PC-3 (cell line): Measurements from ENCODE around the gene DSP. TPM values are rescaled to one million over a fixed set of nuclear protein-coding genes. Genes with fewer than 3 reads are reported as not detected.

Experiments
- ATAC-seq: fragments of 200-7000 bp; cut with Tn5 transposase; 2 replicates; pipeline ENCODE4 v1.9.1; 2020; ENCODE audit warnings: mild to moderate bottlenecking, moderate library complexity
- BruUV-seq: library from RNA; stranded (reverse); fragments of 400-500 nt; replicated peaks from 2 replicates; lab custom pipeline; 2021; lab: Mats Ljungman, UMichigan
- CTCF ChIA-PET: fragments of 300-600 bp; sonication (Branson Sonifier 250); formaldehyde crosslinking; loops from one replicate; lab custom pipeline; 2022; ENCODE audit warnings: antibody characterized with exemption; lab: Charles Lee
- POLR2A ChIA-PET: fragments of 300-600 bp; sonication (Branson Sonifier 250); formaldehyde crosslinking; loops from one replicate; lab custom pipeline; 2022; ENCODE audit warnings: antibody characterized with exemption; ENCODE audit not compliant: unreplicated experiment; lab: Charles Lee
- DNase-seq: peaks from one replicate; pipeline ENCODE4 v3.0.0-alpha.2; 2015
- H2AFZ ChIP-seq: fragments of 300-600 bp; sonication (generic); 2 replicates; pipeline ENCODE4 v1.6.0; 2016; ENCODE audit warnings: antibody characterized with exemption, low read length
- H3F3A ChIP-seq: fragments of 300-600 bp; sonication (generic); one replicate; pipeline ENCODE4 v1.6.0; 2017; ENCODE audit warnings: antibody characterized with exemption, low read length, control low read depth, mild to moderate bottlenecking; ENCODE audit not compliant: unreplicated experiment
- H3K27ac ChIP-seq: fragments of 300-600 bp; sonication (generic); 2 replicates; pipeline ENCODE4 v1.5.1; 2016; ENCODE audit warnings: mild to moderate bottlenecking, low read length
- H3K27me3 ChIP-seq: fragments of 300-600 bp; sonication (generic); 2 replicates; pipeline ENCODE4 v1.6.1; 2016; ENCODE audit warnings: low read length, mixed read lengths
- H3K36me3 ChIP-seq: fragments of 300-600 bp; sonication (generic); 2 replicates; pipeline ENCODE4 v1.6.1; 2016; ENCODE audit warnings: low read depth, mixed run types, low read length, mixed read lengths
- H3K4me1 ChIP-seq: fragments of 300-600 bp; sonication (generic); 2 replicates; pipeline ENCODE4 v1.5.1; 2016; ENCODE audit warnings: low read length; ENCODE audit not compliant: insufficient read depth
- H3K4me2 ChIP-seq: fragments of 300-600 bp; sonication (generic); 2 replicates; pipeline ENCODE4 v1.6.0; 2016; ENCODE audit warnings: low read length
- H3K4me3 ChIP-seq: fragments of 300-600 bp; sonication (generic); 2 replicates; pipeline ENCODE4 v1.5.1; 2016; ENCODE audit warnings: mild to moderate bottlenecking, low read length, mixed read lengths
- H3K79me2 ChIP-seq: fragments of 300-600 bp; sonication (generic); 2 replicates; pipeline ENCODE4 v1.6.1; 2017; ENCODE audit warnings: low read length, mixed read lengths
- H3K9ac ChIP-seq: fragments of 300-600 bp; sonication (generic); 2 replicates; pipeline ENCODE4 v1.6.0; 2016; ENCODE audit warnings: mild to moderate bottlenecking, low read length
- H3K9me2 ChIP-seq: fragments of 300-600 bp; sonication (generic); replicated peaks from 2 replicates; pipeline ENCODE4 v1.6.1; 2016; ENCODE audit warnings: mixed run types, low read length, mixed read lengths
- H3K9me3 ChIP-seq: fragments of 300-600 bp; sonication (generic); 2 replicates; pipeline ENCODE4 v1.6.1; 2016; ENCODE audit warnings: low read length, mixed read lengths
- H4K20me1 ChIP-seq: fragments of 300-600 bp; sonication (generic); 2 replicates; pipeline ENCODE4 v1.6.1; 2016; ENCODE audit warnings: low read length, mixed read lengths
- EZH2 ChIP-seq: fragments of 300-600 bp; sonication (generic); IDR thresholded peaks from one replicate; pipeline ENCODE4 v1.6.1; 2017; ENCODE audit warnings: antibody characterized with exemption, mild to moderate bottlenecking, low read length; ENCODE audit not compliant: unreplicated experiment
- EZH2phosphoT487 ChIP-seq: fragments of 300-600 bp; sonication (generic); IDR thresholded peaks from 2 replicates; pipeline ENCODE4 v1.6.1; 2018; ENCODE audit warnings: mild to moderate bottlenecking, antibody characterized with exemption, low read length, borderline replicate concordance
- intact Hi-C: fragments of 100-400 bp; cut with micrococcal nuclease; formaldehyde crosslinking; loops from 2 replicates; pipeline ENCODE4 v1.9.0; 2023
- total RNA-seq: library from RNA; depleted of rRNA; stranded (reverse); fragments of >200 nt; gene quantifications from 2 replicates; pipeline ENCODE4 v1.2.3, GENCODE V29; 2014
- TF ChIP-seq, protein P1 (sequence below): fragments of 300-600 bp; sonication (generic); conservative IDR thresholded peaks from 2 replicates; pipeline ENCODE4 v1.5.1; 2017; ENCODE audit warnings: antibody characterized with exemption, low read depth, mild to moderate bottlenecking, low read length

Gene DSP
- total RNA-seq, 1 experiment from 2014 or later, result 54.7 TPM

GRCh38 chr6:7557652-7558051 lies 16.2 kb downstream of the DSP start:
- Histone ChIP-seq H3F3A (no peaks in the 10 kb centered on the region), H3K27ac (no peak overlapping the region), H3K4me1 (peaks cover 27% of the 10 kb centered on the region), H3K9me2 (no peaks in the 10 kb centered on the region), H3K27me3 (no peaks in the 10 kb centered on the region), H3K4me3 (no peak overlapping the region), H3K4me2 (no peak overlapping the region), H3K79me2 (peaks cover 24% of the 10 kb centered on the region), H3K36me3 (peaks cover 47% of the 10 kb centered on the region), H3K9me3 (no peaks in the 10 kb centered on the region), H4K20me1 (no peaks in the 10 kb centered on the region; the same call in 1 of the 2 replicates), H2AFZ (no peak overlapping the region), H3K9ac (no peak overlapping the region)
- no TSS peak for BruUV-seq
- ChIA-PET CTCF (no interaction called here), POLR2A (no interaction called here)
- no peak for TF ChIP-seq EZH2
- TF ChIP-seq EZH2phosphoT487, result no peak
- TF ChIP-seq, protein P1, sequence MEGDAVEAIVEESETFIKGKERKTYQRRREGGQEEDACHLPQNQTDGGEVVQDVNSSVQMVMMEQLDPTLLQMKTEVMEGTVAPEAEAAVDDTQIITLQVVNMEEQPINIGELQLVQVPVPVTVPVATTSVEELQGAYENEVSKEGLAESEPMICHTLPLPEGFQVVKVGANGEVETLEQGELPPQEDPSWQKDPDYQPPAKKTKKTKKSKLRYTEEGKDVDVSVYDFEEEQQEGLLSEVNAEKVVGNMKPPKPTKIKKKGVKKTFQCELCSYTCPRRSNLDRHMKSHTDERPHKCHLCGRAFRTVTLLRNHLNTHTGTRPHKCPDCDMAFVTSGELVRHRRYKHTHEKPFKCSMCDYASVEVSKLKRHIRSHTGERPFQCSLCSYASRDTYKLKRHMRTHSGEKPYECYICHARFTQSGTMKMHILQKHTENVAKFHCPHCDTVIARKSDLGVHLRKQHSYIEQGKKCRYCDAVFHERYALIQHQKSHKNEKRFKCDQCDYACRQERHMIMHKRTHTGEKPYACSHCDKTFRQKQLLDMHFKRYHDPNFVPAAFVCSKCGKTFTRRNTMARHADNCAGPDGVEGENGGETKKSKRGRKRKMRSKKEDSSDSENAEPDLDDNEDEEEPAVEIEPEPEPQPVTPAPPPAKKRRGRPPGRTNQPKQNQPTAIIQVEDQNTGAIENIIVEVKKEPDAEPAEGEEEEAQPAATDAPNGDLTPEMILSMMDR, result no peak
- ATAC-seq, result no peak
- intact Hi-C loops, result no loop called here
- DNase-seq, result no peak

DNA sequence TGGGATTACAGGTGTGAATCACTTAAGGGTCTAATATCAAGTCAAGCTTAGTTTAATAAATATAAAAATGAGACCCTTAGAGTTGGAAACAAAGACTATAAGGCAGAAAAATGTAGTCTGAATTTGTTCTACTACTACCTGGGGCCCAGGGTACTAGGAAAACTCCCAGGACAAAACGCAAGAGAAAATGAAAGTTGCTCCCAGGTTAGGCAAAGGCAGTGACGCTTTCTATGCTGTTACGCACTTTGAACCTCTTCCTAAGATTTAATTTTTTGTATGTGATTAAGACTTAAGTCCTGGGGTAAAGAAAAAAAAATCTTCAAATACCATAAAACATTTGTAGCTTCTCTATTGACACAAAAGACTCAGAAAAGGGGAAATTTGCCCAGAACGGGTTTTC lies 17.3 kb downstream of the DSP start:
- Histone ChIP-seq H3K4me3 (no peak overlapping the region), H4K20me1 (no peaks in the 10 kb centered on the region; the same call in 1 of the 2 replicates), H2AFZ (no peak overlapping the region), H3F3A (no peaks in the 10 kb centered on the region), H3K4me2 (no peak overlapping the region), H3K9ac (peak overlapping the region; percentile 15; the same call in 1 of the 2 replicates), H3K27ac (peak overlapping the region; percentile 80), H3K9me2 (no peaks in the 10 kb centered on the region), H3K36me3 (peaks cover 56% of the 10 kb centered on the region), H3K9me3 (no peaks in the 10 kb centered on the region), H3K4me1 (peaks cover 27% of the 10 kb centered on the region), H3K27me3 (no peaks in the 10 kb centered on the region), H3K79me2 (peaks cover 14% of the 10 kb centered on the region)
- POLR2A ChIA-PET, result interaction anchor here (0.6 kb wide), 2 partner anchors 17 to 23 kb away, joined by 3 to 27 read pairs; partner anchors contain the start of gene DSP
- intact Hi-C loops, result no loop called here
- no peak for ATAC-seq
- TF ChIP-seq EZH2, result no peak
- TF ChIP-seq, protein P1, result no peak
- CTCF ChIA-PET, result no interaction called here
- BruUV-seq, result no TSS peak
- no peak for DNase-seq

DNA sequence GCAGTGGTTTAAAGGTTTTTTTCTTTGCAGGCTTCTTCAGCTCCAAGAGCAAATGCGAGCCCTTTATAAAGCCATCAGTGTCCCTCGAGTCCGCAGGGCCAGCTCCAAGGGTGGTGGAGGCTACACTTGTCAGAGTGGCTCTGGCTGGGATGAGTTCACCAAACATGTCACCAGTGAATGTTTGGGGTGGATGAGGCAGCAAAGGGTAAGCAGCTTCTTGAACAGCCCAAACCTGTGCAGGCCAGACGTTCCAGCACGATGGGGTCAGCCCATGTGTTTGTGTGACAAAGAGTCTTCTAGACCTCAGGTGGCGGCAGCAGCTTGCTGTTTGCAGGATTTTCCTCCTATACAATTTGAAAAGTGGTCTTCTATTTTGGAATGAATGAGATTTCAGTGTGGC lies 17.7 kb downstream of the DSP start:
- H3K79me2 ChIP-seq, result peaks cover 9% of the 10 kb centered on the region
- H3K4me2 ChIP-seq, result no peak overlapping the region
- CTCF ChIA-PET, result no interaction called here
- H3K4me3 ChIP-seq, result no peak overlapping the region
- intact Hi-C loops, result no loop called here
- peaks cover 27% of the 10 kb centered on the region for H3K4me1 ChIP-seq
- peak overlapping the region; percentile 15; the same call in 1 of the 2 replicates for H3K9ac ChIP-seq
- H3K9me2 ChIP-seq, result no peaks in the 10 kb centered on the region
- H3F3A ChIP-seq, result no peaks in the 10 kb centered on the region
- DNase-seq (no peak), ATAC-seq (no peak)
- H4K20me1 ChIP-seq, result no peaks in the 10 kb centered on the region; the same call in 1 of the 2 replicates
- no peaks in the 10 kb centered on the region for H3K9me3 ChIP-seq
- BruUV-seq, result no TSS peak
- H3K27ac ChIP-seq, result peak overlapping the region; percentile 80
- POLR2A ChIA-PET, result interaction anchor here (0.6 kb wide), 2 partner anchors 18 to 23 kb away, joined by 3 to 27 read pairs; partner anchors contain the start of gene DSP
- H3K36me3 ChIP-seq, result peaks cover 60% of the 10 kb centered on the region
- no peak overlapping the region for H2AFZ ChIP-seq
- TF ChIP-seq EZH2phosphoT487, result no peak
- TF ChIP-seq EZH2, result no peak
- TF ChIP-seq, protein P1, result no peak
- no peaks in the 10 kb centered on the region for H3K27me3 ChIP-seq
